Measurements from ENCODE around the gene PTPN14.

The PTPN14 gene

DNA sequence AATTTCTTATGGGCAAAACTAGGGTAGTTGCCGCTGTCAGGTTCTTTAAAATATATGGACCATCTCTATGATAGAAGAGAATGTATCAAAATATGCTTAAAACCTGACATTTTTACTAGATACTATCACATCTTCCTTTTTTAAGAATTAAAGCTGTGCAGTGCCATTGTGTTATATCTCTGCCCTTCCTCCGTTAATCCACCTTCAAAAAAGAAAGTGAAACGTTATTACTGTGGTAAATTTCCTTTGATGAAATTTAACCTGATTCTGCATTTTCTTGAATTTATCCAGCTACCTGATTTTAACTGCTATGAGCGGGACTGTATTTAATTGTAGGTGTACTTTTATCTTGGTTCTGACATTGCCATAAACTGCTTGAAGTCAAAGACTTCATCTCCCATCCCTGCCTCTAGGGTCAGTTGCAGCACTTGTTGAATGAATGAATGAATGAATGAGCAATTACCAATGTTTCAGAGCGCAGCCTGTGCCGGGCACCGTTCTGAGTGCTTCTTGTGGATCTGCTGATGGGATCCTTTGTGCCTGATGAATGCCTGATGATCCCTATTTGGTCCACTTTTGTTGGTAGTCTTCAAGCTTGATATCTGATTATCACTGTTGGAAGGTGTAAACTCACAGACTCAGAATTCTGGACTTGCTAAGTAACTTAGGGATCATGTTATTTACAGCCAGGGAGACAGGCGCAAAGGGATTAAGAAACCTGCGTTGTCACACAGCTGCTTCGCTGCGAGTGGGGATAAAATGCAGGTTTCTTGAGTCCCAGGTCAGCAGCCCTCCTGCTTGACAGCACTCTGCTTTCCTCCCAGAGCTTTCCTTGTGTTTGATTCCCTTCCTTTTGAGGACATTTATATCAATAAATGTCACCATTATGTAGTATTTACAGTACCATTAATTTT is 240.4 kb downstream of the PTPN14 start:
- no peak overlapping the region for H3K9ac ChIP-seq (ENCODE audit: low read length)

DNA sequence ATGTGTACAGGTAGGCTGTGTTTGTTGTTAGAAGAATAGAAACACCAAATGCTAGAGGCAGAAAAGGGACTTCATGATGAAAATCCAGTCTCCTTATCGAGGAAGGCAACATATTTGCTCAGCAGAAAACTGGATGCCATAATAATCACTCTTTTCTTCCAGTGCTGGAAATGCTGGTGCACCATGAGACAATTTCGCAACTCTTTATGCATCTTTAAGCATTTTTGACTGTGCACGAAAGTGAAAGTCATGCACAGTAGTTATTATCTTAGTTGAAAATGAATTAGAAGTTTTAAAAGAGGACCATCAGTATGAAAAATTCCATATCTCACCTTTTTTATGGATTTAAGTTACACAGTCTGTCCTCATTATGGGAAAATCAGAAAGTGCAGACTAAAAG is 241.4 kb downstream of the PTPN14 start:
- Histone ChIP-seq H3K27me3 (replicated peaks; ENCODE audit: insufficient read depth, low read length) (no peaks in the 10 kb centered on the region), H3K9me3 (replicated peaks; ENCODE audit: insufficient read depth, low read length) (no peaks in the 10 kb centered on the region), H3K9me2 (replicated peaks; ENCODE audit: insufficient read depth, low read length) (no peaks in the 10 kb centered on the region), H2AFZ (ENCODE audit: low read length) (no peak overlapping the region), H3K27ac (ENCODE audit: low read length) (no peak overlapping the region), H3K36me3 (replicated peaks; ENCODE audit: insufficient read depth, low read length) (no peaks in the 10 kb centered on the region), H3F3A (ENCODE audit: insufficient read depth, low read length) (no peaks in the 10 kb centered on the region), H3K9ac (ENCODE audit: low read length) (no peak overlapping the region), H3K79me2 (ENCODE audit: low read length) (no peaks in the 10 kb centered on the region), H3K4me2 (ENCODE audit: low read depth, low read length) (no peak overlapping the region), H3K4me3 (ENCODE audit: low read length) (no peak overlapping the region), H4K20me1 (ENCODE audit: insufficient read depth, low read length) (no peaks in the 10 kb centered on the region), H3K4me1 (ENCODE audit: low read length) (no peaks in the 10 kb centered on the region)
- no peak for DNase-seq
- TF ChIP-seq EZH2phosphoT487 (IDR thresholded peaks at IDR 0.05; ENCODE audit: low read length) = no peak
- TF ChIP-seq, protein P1, sequence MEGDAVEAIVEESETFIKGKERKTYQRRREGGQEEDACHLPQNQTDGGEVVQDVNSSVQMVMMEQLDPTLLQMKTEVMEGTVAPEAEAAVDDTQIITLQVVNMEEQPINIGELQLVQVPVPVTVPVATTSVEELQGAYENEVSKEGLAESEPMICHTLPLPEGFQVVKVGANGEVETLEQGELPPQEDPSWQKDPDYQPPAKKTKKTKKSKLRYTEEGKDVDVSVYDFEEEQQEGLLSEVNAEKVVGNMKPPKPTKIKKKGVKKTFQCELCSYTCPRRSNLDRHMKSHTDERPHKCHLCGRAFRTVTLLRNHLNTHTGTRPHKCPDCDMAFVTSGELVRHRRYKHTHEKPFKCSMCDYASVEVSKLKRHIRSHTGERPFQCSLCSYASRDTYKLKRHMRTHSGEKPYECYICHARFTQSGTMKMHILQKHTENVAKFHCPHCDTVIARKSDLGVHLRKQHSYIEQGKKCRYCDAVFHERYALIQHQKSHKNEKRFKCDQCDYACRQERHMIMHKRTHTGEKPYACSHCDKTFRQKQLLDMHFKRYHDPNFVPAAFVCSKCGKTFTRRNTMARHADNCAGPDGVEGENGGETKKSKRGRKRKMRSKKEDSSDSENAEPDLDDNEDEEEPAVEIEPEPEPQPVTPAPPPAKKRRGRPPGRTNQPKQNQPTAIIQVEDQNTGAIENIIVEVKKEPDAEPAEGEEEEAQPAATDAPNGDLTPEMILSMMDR (IDR thresholded peaks at IDR 0.05; ENCODE audit: low read length) = no peak
- no peak for TF ChIP-seq EZH2 (optimal IDR thresholded peaks at IDR 0.05; ENCODE audit: low read depth, low read length)

More for the DNA sequence above, 240.4 kb downstream of the PTPN14 start:
- no peaks in the 10 kb centered on the region for H3K36me3 ChIP-seq (replicated peaks; ENCODE audit: insufficient read depth, low read length)
- H3K79me2 ChIP-seq (ENCODE audit: low read length) = no peaks in the 10 kb centered on the region
- H2AFZ ChIP-seq (ENCODE audit: low read length) = no peak overlapping the region
- TF ChIP-seq EZH2 (optimal IDR thresholded peaks at IDR 0.05; ENCODE audit: low read depth, low read length) (no peak), EZH2phosphoT487 (IDR thresholded peaks at IDR 0.05; ENCODE audit: low read length) (no peak)
- TF ChIP-seq, protein P1 (IDR thresholded peaks at IDR 0.05; ENCODE audit: low read length) = no peak
- no peaks in the 10 kb centered on the region for H3F3A ChIP-seq (ENCODE audit: insufficient read depth, low read length)
- H3K9me3 ChIP-seq (replicated peaks; ENCODE audit: insufficient read depth, low read length) = no peaks in the 10 kb centered on the region
- no peaks in the 10 kb centered on the region for H3K27me3 ChIP-seq (replicated peaks; ENCODE audit: insufficient read depth, low read length)
- H4K20me1 ChIP-seq (ENCODE audit: insufficient read depth, low read length) = no peaks in the 10 kb centered on the region
- H3K4me2 ChIP-seq (ENCODE audit: low read depth, low read length) = no peak overlapping the region
- no peaks in the 10 kb centered on the region for H3K9me2 ChIP-seq (replicated peaks; ENCODE audit: insufficient read depth, low read length)
- DNase-seq = no peak
- H3K27ac ChIP-seq (ENCODE audit: low read length) = no peak overlapping the region
- H3K4me1 ChIP-seq (ENCODE audit: low read length) = no peaks in the 10 kb centered on the region
- no peak overlapping the region for H3K4me3 ChIP-seq (ENCODE audit: low read length)

DNA sequence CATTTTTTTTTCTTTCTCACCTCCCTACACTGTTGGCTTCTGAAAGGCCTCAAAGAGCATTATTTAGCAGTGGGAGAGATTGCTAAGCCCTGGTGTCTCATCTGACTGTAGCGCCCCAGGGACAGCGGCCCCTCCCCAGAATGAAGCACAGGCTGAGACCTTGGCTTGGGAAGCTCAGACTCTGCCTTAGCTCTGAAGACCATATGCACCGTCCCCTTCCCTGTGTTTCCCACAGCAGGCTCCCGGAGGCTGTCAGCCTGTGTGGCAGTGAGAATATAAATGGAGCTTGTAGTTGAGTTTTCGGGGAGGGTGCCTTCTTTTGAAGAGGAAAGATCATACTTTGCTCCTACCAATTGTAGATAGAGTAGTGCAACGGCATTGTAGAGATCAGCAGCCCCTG is 245.1 kb downstream of the PTPN14 start:
- H3K4me2 ChIP-seq (ENCODE audit: low read depth, low read length) = no peak overlapping the region
- H3K79me2 ChIP-seq (ENCODE audit: low read length) = no peaks in the 10 kb centered on the region
- no peaks in the 10 kb centered on the region for H3F3A ChIP-seq (ENCODE audit: insufficient read depth, low read length)
- H3K4me1 ChIP-seq (ENCODE audit: low read length) = no peaks in the 10 kb centered on the region
- H3K27me3 ChIP-seq (replicated peaks; ENCODE audit: insufficient read depth, low read length) = no peaks in the 10 kb centered on the region
- no peaks in the 10 kb centered on the region for H3K9me3 ChIP-seq (replicated peaks; ENCODE audit: insufficient read depth, low read length)
- H2AFZ ChIP-seq (ENCODE audit: low read length) = no peak overlapping the region
- no peak for DNase-seq
- H3K36me3 ChIP-seq (replicated peaks; ENCODE audit: insufficient read depth, low read length) = no peaks in the 10 kb centered on the region
- H3K9me2 ChIP-seq (replicated peaks; ENCODE audit: insufficient read depth, low read length) = no peaks in the 10 kb centered on the region
- no peak for TF ChIP-seq EZH2phosphoT487 (IDR thresholded peaks at IDR 0.05; ENCODE audit: low read length)
- no peak overlapping the region for H3K4me3 ChIP-seq (ENCODE audit: low read length)
- no peak overlapping the region for H3K9ac ChIP-seq (ENCODE audit: low read length)
- H3K27ac ChIP-seq (ENCODE audit: low read length) = no peak overlapping the region
- H4K20me1 ChIP-seq (ENCODE audit: insufficient read depth, low read length) = no peaks in the 10 kb centered on the region
